Measurements from ENCODE around the gene MPZL3. TPM values are rescaled to one million over a fixed set of nuclear protein-coding genes. Genes with fewer than 3 reads are reported as not detected.

MPZL3 gene, protein sequence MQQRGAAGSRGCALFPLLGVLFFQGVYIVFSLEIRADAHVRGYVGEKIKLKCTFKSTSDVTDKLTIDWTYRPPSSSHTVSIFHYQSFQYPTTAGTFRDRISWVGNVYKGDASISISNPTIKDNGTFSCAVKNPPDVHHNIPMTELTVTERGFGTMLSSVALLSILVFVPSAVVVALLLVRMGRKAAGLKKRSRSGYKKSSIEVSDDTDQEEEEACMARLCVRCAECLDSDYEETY
- total RNA-seq: 1.0 TPM

DNA sequence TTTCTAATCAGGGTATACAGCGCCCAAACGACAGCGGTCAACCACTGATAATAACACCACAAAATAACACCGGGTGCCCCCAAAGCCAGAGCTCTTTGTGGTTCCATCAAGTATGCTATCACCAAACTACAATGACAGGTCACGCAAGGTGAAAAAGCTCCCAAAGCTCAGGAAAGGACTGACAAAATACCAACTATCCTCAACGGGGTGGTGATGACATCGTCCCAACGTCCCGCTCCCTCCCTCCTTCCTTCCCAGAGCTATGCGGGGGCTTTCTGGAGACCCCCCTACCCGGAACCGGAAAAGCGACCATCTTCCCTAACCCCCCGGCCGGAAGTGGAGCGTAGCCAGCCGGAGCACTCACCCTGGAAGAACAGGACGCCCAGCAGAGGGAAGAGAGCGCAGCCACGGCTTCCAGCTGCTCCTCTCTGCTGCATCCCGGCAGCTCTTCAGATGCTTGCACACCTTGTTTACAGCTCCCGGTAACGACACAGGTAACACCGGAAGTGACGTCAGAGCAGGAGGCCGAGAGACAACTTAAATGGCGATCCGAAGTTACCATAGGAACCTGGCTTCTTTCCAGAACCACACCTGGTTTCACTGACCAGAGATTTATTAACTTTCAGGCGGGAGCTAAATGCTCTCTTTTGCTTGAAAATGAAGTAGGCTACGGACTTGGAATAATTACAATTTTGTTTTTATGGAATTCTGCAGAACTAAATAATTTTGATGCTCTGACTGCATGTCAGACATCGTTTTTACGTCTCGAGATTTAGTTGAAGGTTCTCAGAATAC, at the start of gene MPZL3:
Gene MPZL3 (minus strand): TSS at position 508 of the 795 bp plus-strand sequence. CDS start 71 bp downstream, at position 437.
- peak within 1 kb of the TSS; percentile 56 to 63 (median 59) for H3K9ac ChIP-seq (ENCODE audit: low read depth in 1 of 3, low read length in 3 of 3)

DNA sequence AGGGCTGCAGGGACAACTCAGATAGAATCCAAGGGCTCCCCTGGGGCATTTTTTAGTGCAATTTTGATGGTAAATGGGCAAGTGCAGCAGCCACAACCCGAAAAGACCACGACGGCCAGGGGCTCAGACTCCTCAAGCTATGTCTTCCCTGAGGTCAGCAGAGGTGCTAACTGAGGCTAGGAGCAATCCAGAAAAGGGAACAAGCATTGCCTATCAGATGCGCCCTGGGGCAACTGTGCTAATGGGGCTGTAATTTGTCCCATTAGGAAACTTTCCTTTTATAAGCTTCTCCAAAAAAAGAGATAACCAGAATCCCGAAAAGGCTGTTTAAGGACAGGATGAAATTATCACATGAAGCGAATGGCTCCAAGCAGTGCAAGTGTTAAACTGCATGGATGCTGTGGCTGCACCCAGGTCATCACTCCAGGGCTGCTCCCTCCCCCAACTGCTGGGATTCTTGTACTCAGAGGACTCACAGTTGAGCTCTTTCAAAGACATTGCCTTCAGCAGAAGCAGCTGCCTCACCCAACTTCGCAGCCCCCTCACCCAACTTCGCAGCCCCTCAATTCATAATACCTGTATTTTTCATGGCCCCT, 49.5 kb upstream of the MPZL3 start:
- H3K27ac ChIP-seq (ENCODE audit: low read depth, low read length): no peak overlapping the region
- no peaks in the 10 kb centered on the region for H3K9me3 ChIP-seq (ENCODE audit: control insufficient read depth in 3 of 3, low read length in 3 of 3)
- no peak overlapping the region for H3K9ac ChIP-seq (ENCODE audit: low read depth in 1 of 3, low read length in 3 of 3)
- H3K4me3 ChIP-seq (ENCODE audit: low read length in 3 of 3): no peak overlapping the region
- peaks cover 4 to 17% (median 10%) of the 10 kb centered on the region in 3 donors for H3K27me3 ChIP-seq (ENCODE audit: control insufficient read depth in 3 of 3, insufficient read depth in 3 of 3, low read length in 3 of 3)
- no peaks in the 10 kb centered on the region for H3K36me3 ChIP-seq (ENCODE audit: control insufficient read depth in 3 of 3, insufficient read depth in 3 of 3, low read length in 3 of 3)
- H3K4me1 ChIP-seq (ENCODE audit: control insufficient read depth in 3 of 3, insufficient read depth in 3 of 3, low read length in 3 of 3): no peaks in the 10 kb centered on the region

More for the DNA sequence above, at the start of gene MPZL3:
- peaks cover 3 to 8% (median 6%) of the 10 kb centered on the region in 3 donors for H3K4me1 ChIP-seq (ENCODE audit: control insufficient read depth in 3 of 3, insufficient read depth in 3 of 3, low read length in 3 of 3)
- H3K27ac ChIP-seq (ENCODE audit: low read depth, low read length): peak within 1 kb of the TSS; percentile 59
- no peaks in the 10 kb centered on the region for H3K36me3 ChIP-seq (ENCODE audit: control insufficient read depth in 3 of 3, insufficient read depth in 3 of 3, low read length in 3 of 3)
- H3K27me3 ChIP-seq (ENCODE audit: control insufficient read depth in 3 of 3, insufficient read depth in 3 of 3, low read length in 3 of 3): peaks cover 7 to 10% (median 8%) of the 10 kb centered on the region in 3 donors
- no peaks in the 10 kb centered on the region for H3K9me3 ChIP-seq (ENCODE audit: control insufficient read depth in 3 of 3, low read length in 3 of 3)
- H3K4me3 ChIP-seq (ENCODE audit: low read length in 3 of 3): peak within 1 kb of the TSS; percentile 89 to 95 (median 91)

DNA sequence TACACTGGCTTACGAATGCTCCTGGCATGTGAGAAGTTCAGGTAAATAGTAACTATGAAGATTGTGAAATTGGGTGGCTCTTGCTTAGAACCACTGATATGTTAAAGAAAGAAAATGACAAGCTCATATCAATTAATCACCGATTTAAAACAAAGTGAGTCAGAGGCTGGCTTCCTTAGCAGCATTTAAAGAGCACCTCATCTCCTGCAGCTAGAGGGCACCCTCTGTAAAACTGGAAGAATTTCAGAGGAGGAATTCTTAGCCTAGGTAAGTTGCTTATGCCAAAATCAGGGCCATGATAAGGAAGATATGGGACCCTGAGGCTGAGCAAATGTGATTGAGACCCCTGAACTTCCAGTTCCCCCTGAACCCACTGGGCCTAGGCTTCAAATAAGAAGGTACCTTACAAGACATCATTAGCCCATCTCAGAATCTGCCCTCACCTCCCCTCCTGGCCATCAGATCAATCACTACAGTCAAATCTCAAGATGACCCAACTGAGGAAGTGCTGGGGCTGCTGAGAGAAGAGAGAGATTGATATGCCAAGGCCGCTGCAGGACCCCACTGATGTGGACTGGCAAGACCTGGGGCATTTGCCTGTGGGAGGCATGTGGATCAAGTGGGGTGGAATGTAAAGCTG, 43.8 kb upstream of the MPZL3 start:
- Histone ChIP-seq H3K27me3 (ENCODE audit: control insufficient read depth in 3 of 3, insufficient read depth in 3 of 3, low read length in 3 of 3) (peaks cover 0 to 6% (median 3%) of the 10 kb centered on the region in 3 donors), H3K4me1 (ENCODE audit: control insufficient read depth in 3 of 3, insufficient read depth in 3 of 3, low read length in 3 of 3) (no peaks in the 10 kb centered on the region), H3K9me3 (ENCODE audit: control insufficient read depth in 3 of 3, low read length in 3 of 3) (no peaks in the 10 kb centered on the region), H3K36me3 (ENCODE audit: control insufficient read depth in 3 of 3, insufficient read depth in 3 of 3, low read length in 3 of 3) (no peaks in the 10 kb centered on the region), H3K9ac (ENCODE audit: low read depth in 1 of 3, low read length in 3 of 3) (no peak overlapping the region), H3K27ac (ENCODE audit: low read depth, low read length) (no peak overlapping the region), H3K4me3 (ENCODE audit: low read length in 3 of 3) (no peak overlapping the region)

DNA sequence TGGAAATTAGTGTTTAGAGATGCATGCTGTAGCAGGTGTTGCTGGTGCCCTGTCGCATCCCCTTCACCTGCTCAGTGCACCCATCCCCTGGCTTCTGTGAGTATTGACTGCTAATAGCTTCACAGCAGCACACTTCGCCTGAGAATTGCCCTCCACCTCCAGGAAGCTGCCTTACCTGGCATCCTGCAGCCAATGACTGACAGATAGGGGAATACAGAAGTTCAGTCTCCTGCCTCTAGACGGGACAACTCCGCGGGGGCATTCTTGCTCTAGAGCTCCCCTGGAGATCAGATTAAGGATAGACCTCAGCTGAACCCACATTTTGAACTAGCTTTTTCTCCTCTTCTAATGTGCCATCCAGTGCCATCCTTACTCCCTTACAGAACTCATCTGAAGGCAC, 43.0 kb upstream of the MPZL3 start:
- Histone ChIP-seq H3K36me3 (ENCODE audit: control insufficient read depth in 3 of 3, insufficient read depth in 3 of 3, low read length in 3 of 3) (no peaks in the 10 kb centered on the region), H3K9ac (ENCODE audit: low read depth in 1 of 3, low read length in 3 of 3) (no peak overlapping the region), H3K4me3 (ENCODE audit: low read length in 3 of 3) (no peak overlapping the region), H3K9me3 (ENCODE audit: control insufficient read depth in 3 of 3, low read length in 3 of 3) (no peaks in the 10 kb centered on the region), H3K4me1 (ENCODE audit: control insufficient read depth in 3 of 3, insufficient read depth in 3 of 3, low read length in 3 of 3) (no peaks in the 10 kb centered on the region), H3K27ac (ENCODE audit: low read depth, low read length) (no peak overlapping the region), H3K27me3 (ENCODE audit: control insufficient read depth in 3 of 3, insufficient read depth in 3 of 3, low read length in 3 of 3) (peaks cover 0 to 6% (median 3%) of the 10 kb centered on the region in 3 donors)

DNA sequence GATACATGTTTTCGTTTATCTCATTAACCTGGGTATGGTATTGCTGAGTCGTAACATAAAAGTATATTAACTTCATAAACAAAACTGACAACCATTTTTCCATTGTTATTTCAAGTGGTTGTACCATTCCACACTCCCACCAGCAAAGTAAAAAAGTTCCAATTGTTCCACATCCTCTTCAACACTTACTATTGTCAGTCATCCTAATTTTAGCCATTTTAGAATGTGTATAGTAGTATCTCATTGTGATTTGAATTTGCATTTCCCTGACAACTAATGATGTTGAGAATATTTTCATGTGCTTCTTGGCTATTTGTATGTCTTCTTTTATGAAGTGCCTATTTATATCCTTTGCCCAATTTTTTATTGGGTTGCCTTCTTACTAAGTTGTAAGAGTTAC, 41.9 kb upstream of the MPZL3 start:
- H3K4me3 ChIP-seq (ENCODE audit: low read length in 3 of 3): no peak overlapping the region

DNA sequence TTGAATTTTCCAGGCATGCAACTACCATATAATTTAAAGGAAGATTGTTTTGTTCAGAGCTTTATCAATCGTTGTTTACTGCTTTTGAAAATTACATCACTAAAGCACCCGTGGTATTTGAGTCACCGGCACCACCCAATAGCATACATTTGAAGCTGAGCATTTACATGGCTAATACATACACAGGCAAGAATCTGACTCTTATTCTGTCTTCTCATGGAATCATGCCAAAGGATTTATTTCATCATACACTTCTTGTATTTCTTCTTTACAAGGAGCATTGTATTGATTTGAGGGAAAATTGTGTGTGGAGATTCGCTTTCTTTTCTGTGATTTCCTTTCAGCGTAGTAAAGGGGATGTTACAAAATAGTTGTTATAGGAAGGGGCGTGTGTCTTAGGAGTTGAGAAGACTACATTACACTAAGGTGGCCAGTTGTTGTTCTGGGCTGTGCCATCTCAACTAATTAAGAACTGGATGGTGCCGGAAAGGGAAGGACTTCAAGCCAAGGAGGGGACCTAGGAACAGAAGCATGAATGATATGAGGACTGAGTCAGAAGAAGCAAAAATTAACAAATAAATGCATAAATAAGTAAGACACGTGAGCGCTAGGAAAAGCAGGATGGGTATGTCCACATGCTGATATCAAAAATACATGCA, 39.4 kb upstream of the MPZL3 start:
- H3K27ac ChIP-seq (ENCODE audit: low read depth, low read length): no peak overlapping the region
- H3K36me3 ChIP-seq (ENCODE audit: control insufficient read depth in 3 of 3, insufficient read depth in 3 of 3, low read length in 3 of 3): no peaks in the 10 kb centered on the region

More for the DNA sequence above, 41.9 kb upstream of the MPZL3 start:
- Histone ChIP-seq H3K9me3 (ENCODE audit: control insufficient read depth in 3 of 3, low read length in 3 of 3) (no peaks in the 10 kb centered on the region), H3K27ac (ENCODE audit: low read depth, low read length) (no peak overlapping the region), H3K36me3 (ENCODE audit: control insufficient read depth in 3 of 3, insufficient read depth in 3 of 3, low read length in 3 of 3) (no peaks in the 10 kb centered on the region), H3K27me3 (ENCODE audit: control insufficient read depth in 3 of 3, insufficient read depth in 3 of 3, low read length in 3 of 3) (peaks cover 0 to 6% (median 3%) of the 10 kb centered on the region in 3 donors), H3K4me1 (ENCODE audit: control insufficient read depth in 3 of 3, insufficient read depth in 3 of 3, low read length in 3 of 3) (no peaks in the 10 kb centered on the region), H3K9ac (ENCODE audit: low read depth in 1 of 3, low read length in 3 of 3) (no peak overlapping the region)

DNA sequence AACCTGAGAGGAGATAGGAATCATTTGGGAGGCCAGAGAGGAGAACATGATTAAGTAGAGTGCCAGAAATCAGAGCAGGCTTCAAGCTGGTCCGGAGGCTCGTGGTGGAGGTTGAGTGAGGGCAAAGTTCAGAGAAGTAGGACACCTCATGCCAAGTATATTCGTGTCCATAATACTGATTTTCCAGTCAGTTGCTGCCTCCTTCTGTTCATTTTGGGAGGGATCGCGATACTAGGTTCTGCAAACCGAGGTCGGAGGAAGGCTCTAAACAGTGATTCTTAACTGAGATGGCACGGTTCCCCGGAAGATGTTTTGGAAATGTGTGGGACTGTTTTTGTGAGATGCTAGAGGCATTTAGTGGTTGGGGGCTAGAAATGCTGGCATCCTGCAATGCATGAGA, 38.8 kb upstream of the MPZL3 start:
- H3K27me3 ChIP-seq (ENCODE audit: control insufficient read depth in 3 of 3, insufficient read depth in 3 of 3, low read length in 3 of 3): peaks cover 0 to 6% (median 3%) of the 10 kb centered on the region in 3 donors
- no peaks in the 10 kb centered on the region for H3K4me1 ChIP-seq (ENCODE audit: control insufficient read depth in 3 of 3, insufficient read depth in 3 of 3, low read length in 3 of 3)
- no peak overlapping the region for H3K9ac ChIP-seq (ENCODE audit: low read depth in 1 of 3, low read length in 3 of 3)
- H3K36me3 ChIP-seq (ENCODE audit: control insufficient read depth in 3 of 3, insufficient read depth in 3 of 3, low read length in 3 of 3): no peaks in the 10 kb centered on the region
- H3K27ac ChIP-seq (ENCODE audit: low read depth, low read length): no peak overlapping the region
- no peaks in the 10 kb centered on the region for H3K9me3 ChIP-seq (ENCODE audit: control insufficient read depth in 3 of 3, low read length in 3 of 3)
- no peak overlapping the region for H3K4me3 ChIP-seq (ENCODE audit: low read length in 3 of 3)

More for the DNA sequence above, 39.4 kb upstream of the MPZL3 start:
- no peak overlapping the region for H3K4me3 ChIP-seq (ENCODE audit: low read length in 3 of 3)
- no peaks in the 10 kb centered on the region for H3K9me3 ChIP-seq (ENCODE audit: control insufficient read depth in 3 of 3, low read length in 3 of 3)
- no peaks in the 10 kb centered on the region for H3K4me1 ChIP-seq (ENCODE audit: control insufficient read depth in 3 of 3, insufficient read depth in 3 of 3, low read length in 3 of 3)
- H3K27me3 ChIP-seq (ENCODE audit: control insufficient read depth in 3 of 3, insufficient read depth in 3 of 3, low read length in 3 of 3): peaks cover 0 to 6% (median 3%) of the 10 kb centered on the region in 3 donors
- H3K9ac ChIP-seq (ENCODE audit: low read depth in 1 of 3, low read length in 3 of 3): no peak overlapping the region

DNA sequence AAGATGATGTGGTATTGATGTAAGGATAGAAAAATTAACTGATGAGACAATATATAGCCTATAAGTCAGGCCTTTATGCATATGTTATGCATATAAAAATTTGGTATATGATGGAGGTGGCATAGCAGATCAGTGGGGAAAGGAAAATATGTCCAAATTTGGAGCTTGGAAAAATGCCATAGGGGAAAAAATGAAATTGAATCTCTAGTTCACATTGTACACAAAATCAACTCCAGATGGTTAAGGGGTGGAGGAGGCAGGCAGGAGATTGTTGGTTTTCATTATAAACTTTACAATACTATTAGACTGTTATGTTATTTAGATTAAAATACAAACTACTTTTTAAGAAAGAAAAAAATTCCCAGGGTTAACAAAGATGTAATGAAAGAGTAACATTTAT, 37.2 kb upstream of the MPZL3 start:
- Histone ChIP-seq H3K9ac (ENCODE audit: low read depth in 1 of 3, low read length in 3 of 3) (no peak overlapping the region), H3K4me1 (ENCODE audit: control insufficient read depth in 3 of 3, insufficient read depth in 3 of 3, low read length in 3 of 3) (no peaks in the 10 kb centered on the region)

DNA sequence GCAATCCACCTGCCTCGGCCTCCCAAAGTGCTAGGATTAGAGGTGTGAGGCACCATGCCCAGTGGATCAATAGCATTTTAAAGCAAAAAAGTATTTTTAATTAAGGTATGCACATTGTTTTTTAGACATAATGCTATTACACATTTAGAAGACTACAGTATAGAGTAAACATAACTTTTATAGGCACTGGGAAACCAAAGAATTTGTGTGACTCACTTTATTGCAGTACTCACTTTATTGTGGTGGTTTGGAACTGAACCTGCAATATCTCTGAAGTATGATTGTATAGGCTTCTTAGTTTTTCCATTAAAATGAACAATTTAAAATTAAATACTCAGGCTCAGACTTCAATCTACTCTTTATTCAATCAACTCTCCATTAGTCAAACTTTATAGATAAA, 34.8 kb upstream of the MPZL3 start:
- Histone ChIP-seq H3K36me3 (ENCODE audit: control insufficient read depth in 3 of 3, insufficient read depth in 3 of 3, low read length in 3 of 3) (no peaks in the 10 kb centered on the region), H3K9ac (ENCODE audit: low read depth in 1 of 3, low read length in 3 of 3) (no peak overlapping the region), H3K4me1 (ENCODE audit: control insufficient read depth in 3 of 3, insufficient read depth in 3 of 3, low read length in 3 of 3) (no peaks in the 10 kb centered on the region), H3K27ac (ENCODE audit: low read depth, low read length) (no peak overlapping the region), H3K27me3 (ENCODE audit: control insufficient read depth in 3 of 3, insufficient read depth in 3 of 3, low read length in 3 of 3) (peaks cover 0 to 6% (median 3%) of the 10 kb centered on the region in 3 donors), H3K4me3 (ENCODE audit: low read length in 3 of 3) (no peak overlapping the region), H3K9me3 (ENCODE audit: control insufficient read depth in 3 of 3, low read length in 3 of 3) (no peaks in the 10 kb centered on the region)

More for the DNA sequence above, 37.2 kb upstream of the MPZL3 start:
- Histone ChIP-seq H3K27me3 (ENCODE audit: control insufficient read depth in 3 of 3, insufficient read depth in 3 of 3, low read length in 3 of 3) (peaks cover 0 to 6% (median 3%) of the 10 kb centered on the region in 3 donors), H3K9me3 (ENCODE audit: control insufficient read depth in 3 of 3, low read length in 3 of 3) (no peaks in the 10 kb centered on the region), H3K4me3 (ENCODE audit: low read length in 3 of 3) (no peak overlapping the region), H3K36me3 (ENCODE audit: control insufficient read depth in 3 of 3, insufficient read depth in 3 of 3, low read length in 3 of 3) (no peaks in the 10 kb centered on the region), H3K27ac (ENCODE audit: low read depth, low read length) (no peak overlapping the region)
